ENCODE results near the gene EDC3.

DNA sequence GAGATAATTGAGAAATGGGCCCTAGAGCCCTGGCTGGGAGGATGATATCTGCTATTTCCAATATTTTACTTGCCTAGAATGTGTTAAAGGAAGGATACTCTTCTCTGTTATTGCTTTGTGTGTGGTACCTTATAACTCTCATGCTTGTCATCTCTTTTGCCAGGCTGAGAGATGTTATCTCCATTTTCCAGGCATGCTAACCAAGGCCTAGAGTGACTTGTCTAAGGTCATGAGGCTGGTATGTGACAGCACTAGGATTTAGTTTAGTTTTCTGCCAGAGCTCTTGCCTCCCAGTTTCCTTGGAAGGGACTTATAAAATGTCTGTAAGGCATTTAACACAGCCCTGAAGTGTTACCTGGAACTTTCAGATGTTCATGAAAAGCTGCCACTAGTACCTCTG is 78.8 kb downstream of the EDC3 start:
- no peak for TF ChIP-seq CTCF (conservative IDR thresholded peaks at IDR 0.05; ENCODE audit: low read depth, low read length)
- TF ChIP-seq CHD1 (IDR thresholded peaks at IDR 0.05; ENCODE audit: low read depth, low read length) = no peak
- no peak for TF ChIP-seq POLR2A (IDR thresholded peaks at IDR 0.05; ENCODE audit: low read depth, low read length)
- no peak for TF ChIP-seq RFX5 (IDR thresholded peaks at IDR 0.05; ENCODE audit: low read depth, low read length)
- TF ChIP-seq BHLHE40 (IDR thresholded peaks at IDR 0.05; ENCODE audit: low read depth, low read length) = no peak
- TF ChIP-seq, protein P1, sequence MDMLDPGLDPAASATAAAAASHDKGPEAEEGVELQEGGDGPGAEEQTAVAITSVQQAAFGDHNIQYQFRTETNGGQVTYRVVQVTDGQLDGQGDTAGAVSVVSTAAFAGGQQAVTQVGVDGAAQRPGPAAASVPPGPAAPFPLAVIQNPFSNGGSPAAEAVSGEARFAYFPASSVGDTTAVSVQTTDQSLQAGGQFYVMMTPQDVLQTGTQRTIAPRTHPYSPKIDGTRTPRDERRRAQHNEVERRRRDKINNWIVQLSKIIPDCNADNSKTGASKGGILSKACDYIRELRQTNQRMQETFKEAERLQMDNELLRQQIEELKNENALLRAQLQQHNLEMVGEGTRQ (IDR thresholded peaks at IDR 0.05; ENCODE audit: low read depth, low read length) = no peak
- TF ChIP-seq RAD21 (IDR thresholded peaks at IDR 0.05; ENCODE audit: low read length) = no peak
- no peak for TF ChIP-seq MAFK (IDR thresholded peaks at IDR 0.05; ENCODE audit: low read depth, low read length)
- TF ChIP-seq MAZ (IDR thresholded peaks at IDR 0.05; ENCODE audit: borderline replicate concordance, low read depth, low read length) = no peak
- TF ChIP-seq NFE2L2 (IDR thresholded peaks at IDR 0.05; ENCODE audit: low read depth, low read length) = no peak

Data from IMR-90 (cell line).